ENCODE data around the gene XCR1.

DNA sequence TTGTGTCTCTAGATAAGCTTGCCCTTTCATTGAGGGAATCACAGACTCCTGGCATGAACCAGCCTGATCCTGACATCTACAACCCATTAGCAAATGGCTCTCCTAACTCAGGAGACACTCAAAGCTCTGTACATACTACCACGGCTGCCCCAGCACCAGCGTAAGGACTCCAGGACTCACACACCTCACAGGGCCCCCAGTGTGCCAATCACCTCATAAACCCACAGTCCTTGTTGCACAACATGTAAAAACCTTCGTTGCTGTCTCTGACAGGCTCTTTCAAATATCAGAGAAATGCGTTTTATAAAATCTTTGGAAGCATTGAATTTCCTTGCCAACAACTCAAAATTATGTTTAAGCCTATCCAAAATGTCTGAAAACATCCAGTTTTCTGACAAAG lies 38.9 kb downstream of the XCR1 start:
- TF ChIP-seq KLF16 (IDR thresholded peaks at IDR 0.05) (no peak), GABPA (tag; conservative IDR thresholded peaks at IDR 0.05; ENCODE audit: low read depth) (no peak)
- TF ChIP-seq, protein P1, sequence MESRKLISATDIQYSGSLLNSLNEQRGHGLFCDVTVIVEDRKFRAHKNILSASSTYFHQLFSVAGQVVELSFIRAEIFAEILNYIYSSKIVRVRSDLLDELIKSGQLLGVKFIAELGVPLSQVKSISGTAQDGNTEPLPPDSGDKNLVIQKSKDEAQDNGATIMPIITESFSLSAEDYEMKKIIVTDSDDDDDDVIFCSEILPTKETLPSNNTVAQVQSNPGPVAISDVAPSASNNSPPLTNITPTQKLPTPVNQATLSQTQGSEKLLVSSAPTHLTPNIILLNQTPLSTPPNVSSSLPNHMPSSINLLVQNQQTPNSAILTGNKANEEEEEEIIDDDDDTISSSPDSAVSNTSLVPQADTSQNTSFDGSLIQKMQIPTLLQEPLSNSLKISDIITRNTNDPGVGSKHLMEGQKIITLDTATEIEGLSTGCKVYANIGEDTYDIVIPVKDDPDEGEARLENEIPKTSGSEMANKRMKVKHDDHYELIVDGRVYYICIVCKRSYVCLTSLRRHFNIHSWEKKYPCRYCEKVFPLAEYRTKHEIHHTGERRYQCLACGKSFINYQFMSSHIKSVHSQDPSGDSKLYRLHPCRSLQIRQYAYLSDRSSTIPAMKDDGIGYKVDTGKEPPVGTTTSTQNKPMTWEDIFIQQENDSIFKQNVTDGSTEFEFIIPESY (CRISPR knock-in tag; IDR thresholded peaks at IDR 0.05) = no peak

Data from K562 (cell line).